GOT3 (cell line): ENCODE results near the gene IFI44.

Experiments used
- DNase-seq: peaks from one replicate; lab custom pipeline; 2025; ENCODE audit warnings: mixed read lengths; lab: John Stamatoyannopoulos, UW

The IFI44 gene

DNA sequence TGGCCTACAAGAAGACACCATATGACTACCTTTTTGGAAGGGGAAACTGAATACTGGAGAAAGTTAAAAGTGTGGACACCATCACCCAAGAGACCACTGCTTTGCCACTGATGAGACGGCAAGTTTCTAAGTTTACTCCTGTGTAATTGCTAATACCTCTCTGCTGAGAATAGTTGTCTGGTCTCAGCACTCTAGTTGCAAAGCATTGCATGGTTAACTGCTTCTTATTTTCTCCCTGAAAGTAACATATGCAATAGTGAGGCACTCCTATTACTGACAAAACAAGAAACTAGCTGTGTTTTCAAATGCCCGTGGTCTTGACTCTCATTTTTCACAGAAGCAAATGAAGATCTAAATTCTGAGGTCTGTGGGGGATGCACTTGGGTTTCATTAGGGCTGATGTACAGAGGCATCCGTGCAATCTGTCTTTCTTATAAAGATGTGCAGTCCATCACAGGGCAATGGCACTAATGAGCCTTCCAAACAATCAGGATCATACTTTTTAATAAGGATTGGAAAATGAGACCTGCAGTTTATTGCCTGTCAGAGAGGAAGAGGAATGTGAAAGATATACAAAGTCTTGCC, 62.9 kb downstream of the IFI44 start:
- no peak for DNase-seq

DNA sequence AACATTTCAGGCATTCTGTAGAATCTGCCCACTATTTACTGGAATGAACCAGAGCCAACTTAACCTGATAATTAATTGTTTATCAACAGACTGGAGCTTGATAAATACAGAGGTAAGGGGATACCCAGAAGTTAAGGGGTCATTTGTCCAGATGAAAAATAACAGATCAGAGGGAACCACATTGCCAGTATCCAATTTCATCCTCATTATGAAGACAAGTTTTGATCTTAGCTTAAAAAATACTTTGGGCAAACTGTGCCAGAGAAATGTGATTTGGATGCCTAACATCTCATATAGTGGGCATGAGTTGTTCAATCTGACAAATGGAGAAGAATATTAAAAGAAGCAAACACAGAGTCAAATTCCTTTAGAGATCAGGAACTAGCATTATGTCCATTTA, 63.7 kb downstream of the IFI44 start:
- DNase-seq, result no peak
